HG03060 (cell line): ENCODE measurements around the gene SMYD3.
"Not testable (repeated sequence)": the region's sequence is repeated elsewhere in the genome, so short reads cannot be mapped to it uniquely, and the experiment has no call there.

ENCODE experiments used
- ATAC-seq: cut with Tn5 transposase; IDR thresholded peaks from one replicate; pipeline ENCODE4 v1.9.1; 2021; ENCODE audit warnings: low read depth, moderate number of reproducible peaks; ENCODE audit not compliant: unreplicated experiment

SMYD3 gene

DNA sequence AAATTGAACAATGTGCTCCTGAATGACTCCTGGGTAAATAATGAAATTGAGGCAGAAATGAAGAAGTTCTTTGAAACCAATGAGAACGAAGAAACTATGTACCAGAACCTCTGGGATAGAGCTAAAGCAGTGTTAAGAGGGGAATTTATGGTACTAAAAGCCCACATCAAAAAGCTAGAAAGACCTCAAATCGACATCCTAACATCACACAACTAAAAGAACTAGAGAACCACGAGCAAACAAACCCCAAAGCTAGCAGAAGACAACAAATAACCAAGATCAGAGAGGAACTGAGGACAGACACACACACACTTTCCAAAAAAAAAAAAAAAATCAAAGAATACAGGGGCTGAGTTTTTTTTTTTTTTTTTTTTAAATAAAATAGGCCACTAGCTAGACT lies 564.2 kb downstream of the SMYD3 start:
- no peak for ATAC-seq

DNA sequence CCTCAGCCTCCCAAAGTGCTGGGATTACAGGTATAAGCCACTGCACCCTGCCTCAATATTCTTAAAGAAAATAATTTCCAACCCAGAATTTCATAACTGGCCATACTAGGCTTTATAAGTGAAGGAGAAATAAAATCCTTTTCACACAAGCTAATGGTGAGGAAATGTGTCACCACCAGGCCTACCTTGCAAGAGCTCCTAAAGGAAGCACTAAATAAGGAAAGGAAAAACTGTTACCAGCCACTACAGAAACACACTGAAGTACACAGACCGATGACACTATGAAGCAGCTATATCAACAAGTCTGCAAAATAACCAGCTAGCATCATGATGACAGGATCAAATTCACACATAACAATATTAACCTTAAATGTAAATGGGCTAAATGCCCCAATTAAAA lies 565.3 kb downstream of the SMYD3 start:
- not testable (repeated sequence) for ATAC-seq

- ATAC-seq: no peak
These were observed 567.2 kb downstream of the SMYD3 start for GRCh38 chr1:245939756-245940345.

GRCh38 chr1:245938046-245938435 lies 569.0 kb downstream of the SMYD3 start:
- ATAC-seq: no peak

DNA sequence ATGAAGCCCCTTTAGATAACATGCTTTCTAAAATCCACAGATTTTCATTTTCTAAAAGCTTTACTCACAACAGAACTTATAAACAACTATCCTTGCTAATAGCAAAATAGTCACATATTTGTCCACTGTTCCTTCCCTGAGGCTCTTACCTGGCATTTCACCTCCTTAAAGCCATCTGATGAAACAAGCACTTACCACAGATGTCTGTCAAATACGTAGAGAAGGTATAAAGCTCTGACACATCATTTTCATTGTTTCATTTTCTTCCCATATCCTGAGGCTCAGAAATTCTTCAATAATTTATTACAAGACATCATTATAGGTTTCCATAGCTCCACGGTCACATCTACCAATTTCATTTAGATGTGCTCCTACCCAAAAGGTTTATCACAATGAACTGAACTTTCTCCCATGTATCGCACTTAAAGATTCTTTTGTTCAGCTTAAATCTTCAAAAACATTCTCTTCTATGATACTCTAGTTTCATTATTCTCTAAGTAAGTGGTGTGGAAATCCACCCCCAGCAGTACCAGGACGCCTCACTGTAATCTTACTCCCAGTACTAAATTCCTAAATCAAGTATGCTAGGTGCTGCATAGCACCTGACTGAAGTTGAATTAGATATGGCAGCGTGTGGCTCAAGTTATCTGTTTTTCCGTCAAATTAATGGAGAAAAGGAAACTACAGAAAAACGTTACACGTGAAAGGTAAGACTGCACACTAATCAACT lies 569.6 kb downstream of the SMYD3 start:
- ATAC-seq: no peak

- no peak for ATAC-seq
These were observed 572.7 kb downstream of the SMYD3 start for GRCh38 chr1:245934409-245934808.

DNA sequence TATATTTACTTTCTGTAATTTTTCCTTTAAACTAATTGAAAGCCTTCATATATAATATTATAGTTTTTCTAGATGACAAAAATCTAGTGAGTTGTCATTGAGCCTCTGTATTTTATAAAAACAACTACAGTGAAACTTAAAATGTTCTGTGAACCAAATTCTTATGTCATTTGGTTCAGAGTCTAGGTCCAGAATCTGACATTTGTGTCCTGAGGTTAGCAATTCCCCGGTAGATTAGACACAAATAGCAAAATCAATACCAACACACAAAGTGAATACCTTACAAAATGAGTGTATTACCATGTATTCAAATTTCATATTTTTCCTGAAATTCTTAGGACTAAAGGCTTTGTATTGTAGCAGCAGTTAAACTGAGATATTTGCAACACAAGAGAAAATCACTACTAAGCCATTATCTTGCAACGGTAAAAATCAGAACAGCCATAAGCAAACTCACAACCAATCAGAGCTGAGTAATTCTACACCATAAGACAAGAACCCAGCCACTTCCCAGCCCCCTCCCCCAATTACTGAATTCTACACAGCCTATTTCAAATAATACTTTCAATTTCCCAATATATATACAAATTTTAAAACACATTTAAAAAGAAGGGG lies 573.5 kb downstream of the SMYD3 start:
- no peak for ATAC-seq

- no peak for ATAC-seq
These were observed 574.6 kb downstream of the SMYD3 start for GRCh38 chr1:245932302-245932972.

DNA sequence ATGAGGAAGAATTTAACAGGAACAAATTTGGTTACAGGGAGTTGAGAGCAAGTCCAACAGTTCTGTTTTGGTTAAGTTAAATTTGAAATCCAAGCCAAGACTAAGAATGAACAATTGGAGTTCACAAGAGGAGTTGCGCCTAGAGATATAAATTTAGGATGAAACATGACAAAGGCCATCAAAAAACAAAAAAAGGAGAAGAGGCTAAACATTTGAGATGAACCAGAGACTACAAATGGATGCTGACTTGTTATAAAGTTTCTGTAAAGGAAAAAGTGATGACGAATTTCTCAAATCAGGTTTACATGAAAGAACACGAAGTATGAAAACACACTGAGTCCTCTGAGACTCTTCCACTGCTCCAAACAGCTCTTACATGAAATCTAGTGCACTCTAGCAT lies 575.6 kb downstream of the SMYD3 start:
- ATAC-seq: no peak

- no peak for ATAC-seq
These were observed 577.9 kb downstream of the SMYD3 start for GRCh38 chr1:245929224-245929623.

DNA sequence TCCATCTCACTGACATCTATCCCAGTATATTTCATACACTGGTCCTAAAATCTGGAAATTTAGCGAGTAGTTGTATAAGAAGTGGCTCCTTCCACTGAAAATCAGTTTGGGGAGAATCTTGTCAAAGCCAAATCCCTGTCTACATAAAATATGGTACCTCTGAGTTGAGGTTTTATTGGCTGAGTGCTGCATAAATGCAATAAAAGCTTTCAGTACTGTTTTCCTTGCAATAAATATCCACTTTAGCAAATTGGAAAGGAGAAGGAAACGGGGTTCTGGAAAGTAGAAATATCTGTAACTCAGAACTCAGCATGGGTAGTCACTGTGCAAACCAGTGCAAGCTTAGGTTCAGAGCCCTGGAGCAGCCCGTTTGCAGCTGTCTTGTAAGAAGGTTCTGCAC lies 580.2 kb downstream of the SMYD3 start:
- no peak for ATAC-seq

- ATAC-seq: no peak
These were observed 583.9 kb downstream of the SMYD3 start for GRCh38 chr1:245923215-245923614.

DNA sequence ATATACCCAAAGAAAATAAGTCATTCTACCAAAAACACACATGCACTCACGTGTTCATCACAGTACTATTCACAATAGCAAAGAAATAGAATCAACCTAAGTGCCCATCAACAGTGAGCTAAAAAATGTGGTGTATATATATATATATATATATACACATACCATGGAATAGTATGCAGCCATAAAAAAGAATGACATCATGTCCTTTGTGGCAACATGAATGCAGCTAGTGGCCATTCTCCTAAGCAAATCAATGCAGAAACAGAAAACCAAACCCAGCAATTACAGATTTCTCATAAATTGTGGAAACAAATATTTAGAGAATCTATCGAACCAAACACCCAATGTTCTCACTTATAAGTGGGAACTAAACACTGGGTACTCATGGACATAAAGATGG lies 585.7 kb downstream of the SMYD3 start:
- no peak for ATAC-seq

GRCh38 chr1:245917403-245917802 lies 589.7 kb downstream of the SMYD3 start:
- no peak for ATAC-seq

GRCh38 chr1:245915841-245916240 lies 591.2 kb downstream of the SMYD3 start:
- no peak for ATAC-seq

DNA sequence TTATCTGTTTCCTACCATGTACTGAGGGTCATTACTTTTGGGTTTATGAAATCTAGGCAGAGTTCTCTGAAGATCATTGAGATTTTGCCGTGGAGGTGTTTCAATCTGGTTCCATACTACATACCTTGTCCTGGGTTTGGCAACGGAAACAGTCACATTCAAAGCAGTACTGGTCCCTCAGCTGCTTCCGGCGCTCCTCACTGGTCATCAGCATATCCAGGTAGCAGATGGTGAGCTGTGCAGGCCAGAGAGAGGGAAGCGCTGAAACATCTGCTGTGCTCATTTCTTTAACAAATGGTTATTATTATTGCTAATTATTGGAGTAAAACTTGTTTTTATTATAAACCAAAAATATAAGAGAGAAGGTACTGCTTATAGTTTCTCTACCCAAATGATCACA lies 591.7 kb downstream of the SMYD3 start:
- no peak for ATAC-seq

- no peak for ATAC-seq
These were observed 598.5 kb downstream of the SMYD3 start for GRCh38 chr1:245908543-245908942.

DNA sequence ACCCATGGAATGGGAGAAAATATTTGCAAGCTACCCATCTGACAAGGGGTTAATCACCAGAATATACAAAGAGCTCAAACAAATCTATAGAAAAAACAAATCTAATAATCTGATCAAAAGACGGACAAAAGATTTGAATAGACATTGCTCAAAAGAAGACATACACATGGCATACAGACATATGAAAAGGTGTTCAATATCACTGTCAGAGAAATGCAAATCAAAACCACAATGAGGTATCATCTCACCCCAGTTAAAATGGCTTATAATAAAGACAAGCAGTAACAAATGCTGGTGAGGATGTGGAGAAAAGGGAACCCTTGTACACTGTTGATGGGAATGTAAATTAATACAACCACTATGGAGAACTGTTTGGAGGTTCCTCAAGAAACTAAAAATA lies 600.9 kb downstream of the SMYD3 start:
- no peak for ATAC-seq

- no peak for ATAC-seq
These were observed 603.2 kb downstream of the SMYD3 start for GRCh38 chr1:245903851-245904250.

DNA sequence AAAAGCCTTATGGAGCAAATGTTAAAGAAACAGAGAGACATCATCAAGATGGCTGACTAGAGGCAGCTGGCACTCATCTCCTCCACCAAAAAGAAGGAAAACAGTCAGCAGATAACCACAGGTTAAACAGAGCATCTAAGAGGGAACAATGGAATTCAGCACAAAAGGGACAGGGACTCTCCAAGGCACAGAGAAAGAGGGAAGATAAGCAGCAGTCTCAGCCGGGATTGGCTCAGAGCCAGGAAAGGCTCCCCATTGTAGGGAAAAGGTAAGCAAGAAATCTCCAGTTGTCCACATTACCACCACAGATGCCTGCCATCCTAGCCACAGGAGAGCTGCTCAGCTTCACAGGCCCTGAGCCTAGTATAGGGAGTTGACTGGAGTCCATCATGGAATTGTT lies 605.5 kb downstream of the SMYD3 start:
- no peak for ATAC-seq

DNA sequence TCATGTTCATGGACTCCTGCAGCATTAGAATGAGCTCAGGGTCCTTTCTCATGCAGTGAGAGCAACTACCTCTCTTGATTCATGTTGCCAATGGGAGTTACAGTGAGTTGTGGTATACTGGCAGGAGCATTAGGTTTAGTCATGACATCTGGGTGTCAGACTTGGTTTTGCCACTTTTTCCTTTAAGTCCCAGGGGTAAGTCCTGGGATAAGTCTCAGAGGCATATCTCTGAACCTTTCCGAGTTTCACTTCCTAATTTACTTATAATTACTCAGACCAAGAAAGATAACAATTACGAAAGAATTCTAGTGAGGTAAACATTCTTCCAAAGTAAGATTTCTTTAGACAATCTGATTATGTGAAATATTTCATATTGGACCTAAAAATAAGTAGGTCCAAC lies 606.0 kb downstream of the SMYD3 start:
- ATAC-seq: no peak

GRCh38 chr1:245898581-245898980 lies 608.5 kb downstream of the SMYD3 start:
- ATAC-seq: no peak
